Activated B cell treated with CpG ODN at 0.5 μM for 24 hours (primary cell): ENCODE measurements around the gene NRF1. TPM values are rescaled to one million over a fixed set of nuclear protein-coding genes. Genes with fewer than 3 reads are reported as not detected.

Source experiments
- ATAC-seq: fragments of 200-7000 bp; cut with Tn5 transposase; one replicate; pipeline ENCODE4 v1.10.0; 2021; ENCODE audit warnings: low read depth, mild to moderate bottlenecking, moderate library complexity
- CTCF ChIA-PET: fragments of 350-600 bp; sonication (Branson Sonifier 250); formaldehyde crosslinking; loops from one replicate; lab custom pipeline; 2021; ENCODE audit warnings: antibody characterized with exemption; lab: Charles Lee
- POLR2A ChIA-PET: fragments of 350-600 bp; sonication (Branson Sonifier 250); formaldehyde crosslinking; loops from one replicate; lab custom pipeline; 2021; ENCODE audit warnings: antibody characterized with exemption; lab: Charles Lee
- DNase-seq: peaks from one replicate; pipeline ENCODE4 v3.0.0; 2022
- H3K27ac Mint-ChIP-seq: one replicate; pipeline ENCODE4 v1.8.0; 2020; ENCODE audit warnings: mixed read lengths
- H3K27me3 Mint-ChIP-seq: one replicate; pipeline ENCODE4 v1.8.0; 2021; ENCODE audit warnings: mixed read lengths
- H3K36me3 Mint-ChIP-seq: one replicate; pipeline ENCODE4 v1.8.0; 2021; ENCODE audit warnings: low read depth, mixed read lengths
- H3K4me1 Mint-ChIP-seq: one replicate; pipeline ENCODE4 v1.8.0; 2021; ENCODE audit warnings: mixed read lengths
- H3K4me3 Mint-ChIP-seq: one replicate; pipeline ENCODE4 v1.8.0; 2020; ENCODE audit warnings: mild to moderate bottlenecking, mixed read lengths
- H3K9me3 Mint-ChIP-seq: one replicate; pipeline ENCODE4 v1.8.0; 2020; ENCODE audit warnings: mixed read lengths
- intact Hi-C: fragments of 100-400 bp; cut with micrococcal nuclease; formaldehyde crosslinking; loops from one replicate; pipeline ENCODE4 v1.15.1; 2024
- total RNA-seq: library from RNA; stranded (reverse); gene quantifications from 2 replicates; pipeline ENCODE4 v1.2.3, GENCODE V29; 2022
- TF ChIP-seq, protein P1 (sequence below): fragments of 200-600 bp; IDR thresholded peaks from one replicate; pipeline ENCODE4 v1.8.0; 2022; ENCODE audit warnings: antibody characterized with exemption, mild to moderate bottlenecking

NRF1 gene
- total RNA-seq, 1 donor from 2014 or later: 27.4 TPM

DNA sequence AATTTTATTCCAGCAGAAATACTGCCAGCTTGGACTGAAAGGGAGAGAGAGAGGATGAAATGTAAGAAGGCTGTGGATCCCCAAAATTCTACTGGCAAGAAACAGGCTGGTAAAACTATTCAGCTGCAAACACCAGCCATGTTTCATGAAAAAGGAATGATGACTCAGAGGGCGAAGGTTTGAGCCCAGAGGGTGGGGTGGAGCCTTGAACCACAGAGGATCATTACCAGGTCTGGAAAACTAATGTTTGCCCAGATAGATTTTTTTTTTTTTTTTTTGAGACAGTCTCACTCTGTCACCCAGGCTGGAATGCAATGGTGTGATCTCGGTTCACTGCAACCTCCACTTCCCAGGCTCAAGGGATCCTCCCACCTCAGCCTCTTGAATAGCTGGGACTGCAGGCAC lies 41.7 kb upstream of the NRF1 start:
- no peak overlapping the region for H3K4me3 Mint-ChIP-seq
- intact Hi-C loops: no loop called here
- ChIA-PET POLR2A (no interaction called here), CTCF (interaction anchor here (0.7 kb wide), 1 partner anchor 12 kb away, joined by 4 read pairs; no protein-coding TSS in a partner anchor)
- TF ChIP-seq, protein P1, sequence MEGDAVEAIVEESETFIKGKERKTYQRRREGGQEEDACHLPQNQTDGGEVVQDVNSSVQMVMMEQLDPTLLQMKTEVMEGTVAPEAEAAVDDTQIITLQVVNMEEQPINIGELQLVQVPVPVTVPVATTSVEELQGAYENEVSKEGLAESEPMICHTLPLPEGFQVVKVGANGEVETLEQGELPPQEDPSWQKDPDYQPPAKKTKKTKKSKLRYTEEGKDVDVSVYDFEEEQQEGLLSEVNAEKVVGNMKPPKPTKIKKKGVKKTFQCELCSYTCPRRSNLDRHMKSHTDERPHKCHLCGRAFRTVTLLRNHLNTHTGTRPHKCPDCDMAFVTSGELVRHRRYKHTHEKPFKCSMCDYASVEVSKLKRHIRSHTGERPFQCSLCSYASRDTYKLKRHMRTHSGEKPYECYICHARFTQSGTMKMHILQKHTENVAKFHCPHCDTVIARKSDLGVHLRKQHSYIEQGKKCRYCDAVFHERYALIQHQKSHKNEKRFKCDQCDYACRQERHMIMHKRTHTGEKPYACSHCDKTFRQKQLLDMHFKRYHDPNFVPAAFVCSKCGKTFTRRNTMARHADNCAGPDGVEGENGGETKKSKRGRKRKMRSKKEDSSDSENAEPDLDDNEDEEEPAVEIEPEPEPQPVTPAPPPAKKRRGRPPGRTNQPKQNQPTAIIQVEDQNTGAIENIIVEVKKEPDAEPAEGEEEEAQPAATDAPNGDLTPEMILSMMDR: no peak
- H3K27me3 Mint-ChIP-seq: peaks cover 11% of the 10 kb centered on the region
- no peak for DNase-seq
- ATAC-seq: no peak
- H3K4me1 Mint-ChIP-seq: peaks cover 4% of the 10 kb centered on the region
- H3K36me3 Mint-ChIP-seq: no peaks in the 10 kb centered on the region
- H3K9me3 Mint-ChIP-seq: peaks cover 3% of the 10 kb centered on the region
- H3K27ac Mint-ChIP-seq: no peak overlapping the region

DNA sequence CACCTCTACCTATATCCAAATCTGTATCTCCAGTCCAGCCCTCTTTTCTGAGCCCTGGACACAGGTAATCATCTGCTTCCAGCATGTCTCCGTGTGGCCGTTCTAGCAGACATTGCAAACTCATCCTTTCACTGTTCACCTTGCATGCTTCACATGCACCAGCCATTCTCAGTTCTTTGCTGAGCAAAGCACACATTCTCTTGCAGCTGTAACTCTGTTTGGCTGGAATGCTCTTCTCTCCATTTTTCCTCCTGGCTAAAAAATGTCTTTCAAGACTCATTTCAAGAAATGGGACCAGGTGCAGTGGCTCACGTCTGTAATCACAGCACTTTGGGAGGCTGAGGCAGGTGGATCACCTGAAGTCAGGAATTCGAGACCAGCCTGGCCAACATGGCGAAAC lies 40.3 kb upstream of the NRF1 start:
- CTCF ChIA-PET: no interaction called here
- Mint-ChIP-seq H3K4me1 (peaks cover 4% of the 10 kb centered on the region), H3K9me3 (peaks cover 4% of the 10 kb centered on the region), H3K27ac (no peak overlapping the region), H3K4me3 (no peak overlapping the region), H3K36me3 (no peaks in the 10 kb centered on the region), H3K27me3 (peaks cover 10% of the 10 kb centered on the region)
- TF ChIP-seq, protein P1: no peak
- POLR2A ChIA-PET: no interaction called here
- intact Hi-C loops: no loop called here
- ATAC-seq (no peak), DNase-seq (no peak)

DNA sequence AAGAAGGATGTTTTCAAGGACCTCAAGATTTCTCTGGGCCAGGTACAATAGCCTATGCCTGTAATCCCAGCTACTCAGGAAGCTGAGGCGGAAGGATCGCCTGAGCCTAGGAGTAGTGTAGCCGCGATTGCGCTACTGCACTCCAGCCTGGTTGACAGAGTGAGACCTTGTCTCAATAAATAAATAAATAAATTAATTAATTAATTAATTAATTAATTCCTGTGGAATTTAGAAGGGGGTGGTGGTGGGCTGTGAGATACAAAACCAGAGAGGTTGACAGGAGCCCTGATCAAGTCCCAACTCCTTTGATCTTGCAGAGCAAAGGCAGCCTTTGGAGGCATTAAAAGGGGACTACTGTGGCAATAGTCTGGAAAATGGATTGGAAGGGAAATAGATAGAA lies 39.3 kb upstream of the NRF1 start:
- POLR2A ChIA-PET: no interaction called here
- CTCF ChIA-PET: no interaction called here

DNA sequence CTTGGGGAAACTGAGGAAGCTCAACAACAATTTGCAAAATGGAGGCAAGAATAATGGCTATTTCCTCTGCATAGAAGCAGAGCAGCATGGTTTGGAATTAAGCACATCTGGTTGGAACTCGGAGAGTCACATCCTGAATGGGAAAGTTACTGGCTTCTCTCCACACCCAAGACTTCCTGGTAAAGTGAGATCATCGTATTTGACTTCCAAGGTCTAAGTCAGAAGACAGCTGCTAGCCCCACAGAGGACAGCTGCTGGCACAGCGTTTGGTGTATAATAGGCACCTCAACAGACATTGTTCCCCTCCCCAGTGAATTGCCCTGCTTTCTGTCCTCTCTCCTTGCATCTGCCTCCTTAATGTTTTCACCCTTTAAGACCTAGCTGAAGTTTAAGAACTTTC lies 37.0 kb upstream of the NRF1 start:
- TF ChIP-seq, protein P1: no peak
- Mint-ChIP-seq H3K27me3 (peaks cover 2% of the 10 kb centered on the region), H3K4me1 (no peaks in the 10 kb centered on the region), H3K9me3 (peaks cover 14% of the 10 kb centered on the region), H3K36me3 (no peaks in the 10 kb centered on the region), H3K4me3 (no peak overlapping the region), H3K27ac (no peak overlapping the region)
- intact Hi-C loops: no loop called here
- ChIA-PET CTCF (no interaction called here), POLR2A (interaction anchor here (1.2 kb wide), 1 partner anchor 30 kb away, joined by 3 read pairs; no protein-coding TSS in a partner anchor)
- ATAC-seq (no peak), DNase-seq (no peak)

More for the DNA sequence above, 39.3 kb upstream of the NRF1 start:
- DNase-seq (no peak), ATAC-seq (no peak)
- Mint-ChIP-seq H3K4me3 (no peak overlapping the region), H3K4me1 (no peaks in the 10 kb centered on the region), H3K9me3 (peaks cover 7% of the 10 kb centered on the region), H3K36me3 (no peaks in the 10 kb centered on the region), H3K27me3 (peaks cover 10% of the 10 kb centered on the region), H3K27ac (no peak overlapping the region)
- TF ChIP-seq, protein P1: no peak
- intact Hi-C loops: no loop called here

DNA sequence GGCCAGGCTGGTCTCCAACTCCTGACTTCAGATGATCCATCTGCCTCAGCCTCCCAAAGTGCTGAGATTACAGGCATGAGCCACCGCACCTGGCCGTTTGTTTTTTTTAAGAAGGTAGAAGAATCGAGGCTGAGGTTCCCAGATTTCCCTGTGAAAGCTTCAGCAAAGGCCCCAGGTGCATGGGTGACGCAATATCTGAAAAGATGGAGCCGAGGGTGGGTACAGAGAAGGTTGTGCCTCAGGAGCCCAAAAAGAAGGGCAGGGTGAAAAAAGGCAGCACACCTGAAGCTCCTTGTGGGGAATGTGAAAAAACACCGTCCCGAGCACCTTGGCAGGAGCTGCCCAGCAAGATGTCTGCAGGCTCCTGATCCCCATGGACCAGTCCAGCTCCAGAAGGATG lies 35.8 kb upstream of the NRF1 start:
- ChIA-PET CTCF (no interaction called here), POLR2A (interaction anchor here (0.6 kb wide), 1 partner anchor 404 kb away, joined by 3 read pairs; no protein-coding TSS in a partner anchor)
- Mint-ChIP-seq H3K27me3 (no peaks in the 10 kb centered on the region), H3K4me3 (no peak overlapping the region), H3K9me3 (peaks cover 14% of the 10 kb centered on the region), H3K4me1 (no peaks in the 10 kb centered on the region), H3K27ac (no peak overlapping the region), H3K36me3 (no peaks in the 10 kb centered on the region)
- TF ChIP-seq, protein P1: no peak
- DNase-seq (no peak), ATAC-seq (no peak)
- intact Hi-C loops: no loop called here
